Lower lobe of right lung (tissue), 2 donors: Measurements from ENCODE around the gene OCSTAMP. TPM values are rescaled to one million over a fixed set of nuclear protein-coding genes. Genes with fewer than 3 reads are reported as not detected.

Experiments used
- ATAC-seq, 2 donors: fragments of 200-7000 bp; cut with Tn5 transposase; one replicate each; pipeline ENCODE4 v1.9.1; 2020 to 2022; ENCODE audit warnings: mild to moderate bottlenecking in 2 of 2, moderate library complexity in 2 of 2
- DNase-seq: peaks from one replicate; pipeline ENCODE4 v3.0.0-alpha.2; 2020
- H3K27ac ChIP-seq: fragments of 200-600 bp; one replicate; pipeline ENCODE4 v1.8.0; 2022
- H3K27me3 ChIP-seq: fragments of 200-600 bp; one replicate; pipeline ENCODE4 v1.8.0; 2022; ENCODE audit warnings: low read depth
- H3K36me3 ChIP-seq: fragments of 200-600 bp; one replicate; pipeline ENCODE4 v1.8.0; 2022; ENCODE audit warnings: mild to moderate bottlenecking
- H3K4me1 ChIP-seq: fragments of 200-600 bp; one replicate; pipeline ENCODE4 v1.8.0; 2022
- H3K4me3 ChIP-seq: fragments of 200-600 bp; one replicate; pipeline ENCODE4 v1.8.0; 2022; ENCODE audit warnings: mild to moderate bottlenecking
- H3K9me3 ChIP-seq: fragments of 200-600 bp; one replicate; pipeline ENCODE4 v1.8.0; 2022
- CTCF ChIP-seq: fragments of 200-600 bp; IDR thresholded peaks from one replicate; pipeline ENCODE4 v1.8.0; 2022; ENCODE audit warnings: antibody characterized with exemption, mild to moderate bottlenecking
- intact Hi-C: fragments of 100-400 bp; cut with DNase I; formaldehyde crosslinking; loops from one replicate; pipeline ENCODE4 v1.11.0; 2022
- total RNA-seq: library from RNA; stranded (reverse); fragmentation: NEBNext Ultra II Directional; extraction: Animal tissue kit (Norgen Biotek cat#: 25700); gene quantifications from one replicate; pipeline ENCODE4 v1.2.1, GENCODE V29; 2021
- donor health status: DM: no; HTN: yes; CAD: no; lungs with severe emphysema.

OCSTAMP gene
- total RNA-seq, 1 donor from 2014 or later = not detected

- DNase-seq = no peak
- no peak for TF ChIP-seq CTCF
- Histone ChIP-seq H3K9me3 (no peaks in the 10 kb centered on the region), H3K27ac (no peak overlapping the region), H3K27me3 (no peaks in the 10 kb centered on the region), H3K36me3 (no peaks in the 10 kb centered on the region), H3K4me1 (no peaks in the 10 kb centered on the region), H3K4me3 (no peak overlapping the region)
- no peak for ATAC-seq
- intact Hi-C loops = no loop called here
Measured at GRCh38 chr20:46576774-46577395, 26.4 kb upstream of the OCSTAMP start.

GRCh38 chr20:46575937-46576461 is 25.5 kb upstream of the OCSTAMP start:
- TF ChIP-seq CTCF = no peak

GRCh38 chr20:46575394-46575793 is 24.9 kb upstream of the OCSTAMP start:
- ATAC-seq (no peak), DNase-seq (no peak)
- H3K27ac ChIP-seq = no peak overlapping the region
- no peaks in the 10 kb centered on the region for H3K36me3 ChIP-seq
- no peaks in the 10 kb centered on the region for H3K9me3 ChIP-seq
- intact Hi-C loops = no loop called here
- TF ChIP-seq CTCF = no peak
- H3K27me3 ChIP-seq = no peaks in the 10 kb centered on the region
- H3K4me3 ChIP-seq = no peak overlapping the region
- no peaks in the 10 kb centered on the region for H3K4me1 ChIP-seq

More at GRCh38 chr20:46575937-46576461, 25.5 kb upstream of the OCSTAMP start:
- Histone ChIP-seq H3K4me1 (no peaks in the 10 kb centered on the region), H3K9me3 (no peaks in the 10 kb centered on the region), H3K4me3 (no peak overlapping the region), H3K36me3 (no peaks in the 10 kb centered on the region), H3K27ac (no peak overlapping the region), H3K27me3 (no peaks in the 10 kb centered on the region)
- ATAC-seq (no peak), DNase-seq (no peak)
- intact Hi-C loops = no loop called here

GRCh38 chr20:46573788-46574584 is 23.5 kb upstream of the OCSTAMP start:
- no peaks in the 10 kb centered on the region for H3K27me3 ChIP-seq
- no peak for TF ChIP-seq CTCF
- intact Hi-C loops = no loop called here
- ATAC-seq (no peak), DNase-seq (no peak)
- no peak overlapping the region for H3K4me3 ChIP-seq
- H3K9me3 ChIP-seq = no peaks in the 10 kb centered on the region
- H3K36me3 ChIP-seq = no peaks in the 10 kb centered on the region
- H3K27ac ChIP-seq = no peak overlapping the region
- no peaks in the 10 kb centered on the region for H3K4me1 ChIP-seq

GRCh38 chr20:46573234-46573633 is 22.8 kb upstream of the OCSTAMP start:
- Histone ChIP-seq H3K27me3 (no peaks in the 10 kb centered on the region), H3K4me1 (no peaks in the 10 kb centered on the region), H3K4me3 (no peak overlapping the region), H3K36me3 (no peaks in the 10 kb centered on the region), H3K9me3 (no peaks in the 10 kb centered on the region), H3K27ac (no peak overlapping the region)
- intact Hi-C loops = no loop called here
- TF ChIP-seq CTCF = no peak
- ATAC-seq = no peak
- no peak for DNase-seq
